ENCODE results near the gene EDEM2. TPM values are rescaled to one million over a fixed set of nuclear protein-coding genes. Genes with fewer than 3 reads are reported as not detected.

Gene EDEM2
- total RNA-seq, 1 experiment from 2014 or later, result 22.8 TPM

GRCh38 chr20:35146299-35146919 is 727 bp downstream of the EDEM2 start:
- ChIA-PET RAD21 (ENCODE audit: low non-redundant PET in 1 of 2, low total read pairs in 2 of 2, uncharacterized antibody in 2 of 2, unreplicated experiment in 2 of 2) (interaction anchor here in 1 of 2 experiments (1.0 kb wide), 1 partner anchor 50 kb away, joined by 3 read pairs; no protein-coding TSS in a partner anchor), CTCF (interaction anchor here (0.9 to 3.5 kb wide), 9 partner anchors 20 to 272 kb away, joined by 3 to 29 read pairs (median 4); partner anchors contain the start of gene TRPC4AP), POLR2A (interaction anchor here (0.6 to 1.5 kb wide), 6 partner anchors 20 to 271 kb away, joined by 3 to 4 read pairs (median 3); partner anchors contain the start of genes ACSS2 and TRPC4AP)
- peaks cover 6% of the 10 kb centered on the region; the same call in 1 of the 2 replicates for H3K79me2 ChIP-seq (ENCODE audit: insufficient read depth, low read length)
- H4K20me1 ChIP-seq (ENCODE audit: insufficient read depth), result no peaks in the 10 kb centered on the region
- no peaks in the 10 kb centered on the region for H3K27me3 ChIP-seq (ENCODE audit: insufficient read depth, low read length)
- H3K9me3 ChIP-seq (ENCODE audit: control insufficient read depth in 1 of 2, insufficient read depth in 1 of 2, low read depth in 1 of 2, low read length in 2 of 2), result no peaks in the 10 kb centered on the region
- intact Hi-C loops (cut with micrococcal nuclease), result loop anchor here (5.0 kb wide), 1 partner anchor 54 kb away; the partner anchor contains the start of gene TRPC4AP
- ATAC-seq (peak; percentile 43), DNase-seq (ENCODE audit: low read depth, low spot score) (no peak)
- TF ChIP-seq SRF (IDR thresholded peaks at IDR 0.05; ENCODE audit: low read depth) (no peak), RAD21 (IDR thresholded peaks at IDR 0.05; ENCODE audit: low read depth) (no peak)
- BruUV-seq (replicated peaks), result TSS peak; percentile 50
- H3K4me1 ChIP-seq (ENCODE audit: control insufficient read depth in 1 of 2, insufficient read depth in 2 of 2, low read length in 2 of 2), result peaks cover 3 to 12% of the 10 kb centered on the region in 2 experiments; a peak in 2 of 4 replicates
- peak overlapping the region; percentile 77 to 98 for H3K4me3 ChIP-seq (replicated peaks in 1 of 2; ENCODE audit: low read depth in 1 of 2, low read length in 2 of 2)
- peak overlapping the region; percentile 95 for H3K4me2 ChIP-seq (ENCODE audit: low read length)
- peak overlapping the region; percentile 78 for H3K27ac ChIP-seq (ENCODE audit: low read depth, low read length)
- no peaks in the 10 kb centered on the region for H3K9me2 ChIP-seq (ENCODE audit: insufficient read depth)
- peak overlapping the region; percentile 62 for H2AFZ ChIP-seq (ENCODE audit: low read depth, low read length, poor library complexity, severe bottlenecking)
- peaks cover 4 to 12% of the 10 kb centered on the region in 2 experiments; a peak in 1 of 4 replicates for H3K36me3 ChIP-seq (ENCODE audit: control insufficient read depth in 1 of 2, insufficient read depth in 2 of 2, low read length in 2 of 2)
- H3K9ac ChIP-seq (ENCODE audit: low read length), result peak overlapping the region; percentile 78

DNA sequence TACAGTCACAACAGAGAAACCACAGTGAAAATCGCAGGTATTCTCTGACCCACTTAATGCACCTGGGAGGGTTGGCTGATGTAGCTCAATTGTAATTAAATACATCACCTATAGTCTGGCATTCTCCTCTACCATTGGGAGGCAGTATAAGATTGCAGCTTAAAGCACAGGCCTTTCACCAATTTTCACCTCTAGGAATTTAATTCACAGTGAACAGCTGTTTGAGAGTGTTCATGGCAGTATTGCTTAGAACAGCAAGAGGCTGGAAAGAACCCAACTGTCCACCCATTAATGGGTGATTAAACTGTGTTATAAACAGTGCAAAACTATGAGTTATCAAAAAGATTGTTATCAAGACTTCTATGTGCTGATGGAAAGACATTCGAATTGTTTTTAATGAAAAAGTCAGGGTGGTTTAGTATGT is 2.0 kb downstream of the EDEM2 start:
- ATAC-seq (peak; percentile 30), DNase-seq (ENCODE audit: low read depth, low spot score) (peak; percentile 47)
- H4K20me1 ChIP-seq (ENCODE audit: insufficient read depth), result no peaks in the 10 kb centered on the region
- H3K27me3 ChIP-seq (ENCODE audit: insufficient read depth, low read length), result no peaks in the 10 kb centered on the region
- BruUV-seq (replicated peaks), result no TSS peak
- no peaks in the 10 kb centered on the region for H3K9me2 ChIP-seq (ENCODE audit: insufficient read depth)
- ChIA-PET RAD21 (ENCODE audit: low non-redundant PET in 1 of 2, low total read pairs in 2 of 2, uncharacterized antibody in 2 of 2, unreplicated experiment in 2 of 2) (interaction anchor here (0.6 to 1.2 kb wide), 8 partner anchors 49 to 310 kb away, joined by 3 to 7 read pairs (median 4); partner anchors contain the start of gene EIF6 (in 1 of the 2)), POLR2A (interaction anchor here (0.8 to 1.0 kb wide), 2 partner anchors 29 to 120 kb away, joined by 3 to 4 read pairs; no protein-coding TSS in a partner anchor), CTCF (interaction anchor here (0.6 to 3.5 kb wide), 32 partner anchors 9 to 574 kb away, joined by 3 to 29 read pairs (median 5); partner anchors contain the start of genes CEP250, EIF6, MMP24OS and PROCR)
- H3K27ac ChIP-seq (ENCODE audit: low read depth, low read length), result no peak overlapping the region
- H3K4me1 ChIP-seq (ENCODE audit: control insufficient read depth in 1 of 2, insufficient read depth in 2 of 2, low read length in 2 of 2), result peaks cover 3 to 12% of the 10 kb centered on the region in 2 experiments; a peak in 2 of 4 replicates
- peaks cover 6% of the 10 kb centered on the region; the same call in 1 of the 2 replicates for H3K79me2 ChIP-seq (ENCODE audit: insufficient read depth, low read length)
- H3K4me2 ChIP-seq (ENCODE audit: low read length), result no peak overlapping the region
- no peaks in the 10 kb centered on the region for H3K9me3 ChIP-seq (ENCODE audit: control insufficient read depth in 1 of 2, insufficient read depth in 1 of 2, low read depth in 1 of 2, low read length in 2 of 2)
- H3K4me3 ChIP-seq (replicated peaks in 1 of 2; ENCODE audit: low read depth in 1 of 2, low read length in 2 of 2), result no peak overlapping the region
- no peak overlapping the region for H2AFZ ChIP-seq (ENCODE audit: low read depth, low read length, poor library complexity, severe bottlenecking)
- H3K9ac ChIP-seq (ENCODE audit: low read length), result no peak overlapping the region
- intact Hi-C loops (cut with micrococcal nuclease), result loop anchor here (1.0 to 5.0 kb wide), 5 partner anchors 53 to 302 kb away; partner anchors contain the start of gene TRPC4AP
- H3K36me3 ChIP-seq (ENCODE audit: control insufficient read depth in 1 of 2, insufficient read depth in 2 of 2, low read length in 2 of 2), result peaks cover 5 to 15% of the 10 kb centered on the region in 2 experiments; a peak in 3 of 4 replicates
- no peak for TF ChIP-seq EZH2 (IDR thresholded peaks at IDR 0.05)
- no peak for TF ChIP-seq FOSL1 (IDR thresholded peaks at IDR 0.05; ENCODE audit: low read depth)
- no peak for TF ChIP-seq ZFX (IDR thresholded peaks at IDR 0.05)
- no peak for TF ChIP-seq SP1 (IDR thresholded peaks at IDR 0.05; ENCODE audit: low read depth)
- TF ChIP-seq RAD21 (IDR thresholded peaks at IDR 0.05; ENCODE audit: low read depth), result peak; percentile 95
- TF ChIP-seq EGR1 (IDR thresholded peaks at IDR 0.05; ENCODE audit: low read depth), result no peak
- no peak for TF ChIP-seq REST (IDR thresholded peaks at IDR 0.05; ENCODE audit: low read depth)
- TF ChIP-seq YY1 (IDR thresholded peaks at IDR 0.05; ENCODE audit: extremely low read depth, insufficient replicate concordance, low read depth, low read length), result no peak
- TF ChIP-seq ATF3 (IDR thresholded peaks at IDR 0.05), result no peak
- TF ChIP-seq CTCF (IDR thresholded peaks at IDR 0.05 in 2 of 3, conservative IDR thresholded peaks at IDR 0.05 in 1 of 3; ENCODE audit: borderline replicate concordance in 1 of 3, insufficient read depth in 1 of 3, low read depth in 2 of 3, low read length in 2 of 3), result peak; percentile 71 to 88 (median 76)
- TF ChIP-seq POLR2A (IDR thresholded peaks at IDR 0.05; ENCODE audit: borderline replicate concordance, extremely low read depth, insufficient read depth, insufficient read length), result no peak
- TF ChIP-seq SIN3A (IDR thresholded peaks at IDR 0.05; ENCODE audit: low read depth), result no peak

All from HCT116 (cell line).